ENCODE results near the gene SEC14L2.

DNA sequence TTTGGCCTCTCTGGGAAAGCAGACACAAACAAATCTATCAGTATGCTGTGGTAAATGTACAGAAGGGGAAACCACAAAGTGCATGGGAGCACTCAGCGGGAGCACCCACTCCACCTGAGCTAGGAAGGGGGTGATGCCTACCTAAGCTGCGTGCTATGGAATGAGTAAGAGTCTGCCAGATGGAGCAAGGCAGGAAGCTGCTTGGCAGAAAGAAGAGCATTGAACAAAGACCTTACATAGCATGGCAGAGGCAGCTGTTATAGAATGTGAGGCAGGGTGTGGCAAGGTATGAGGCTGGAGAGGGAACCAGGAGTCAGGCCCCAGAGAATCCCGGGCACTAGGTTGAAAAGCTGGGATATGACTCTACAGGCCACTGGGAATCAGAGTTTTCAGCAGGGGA lies 15.0 kb downstream of the SEC14L2 start:
- TF ChIP-seq, protein P1, sequence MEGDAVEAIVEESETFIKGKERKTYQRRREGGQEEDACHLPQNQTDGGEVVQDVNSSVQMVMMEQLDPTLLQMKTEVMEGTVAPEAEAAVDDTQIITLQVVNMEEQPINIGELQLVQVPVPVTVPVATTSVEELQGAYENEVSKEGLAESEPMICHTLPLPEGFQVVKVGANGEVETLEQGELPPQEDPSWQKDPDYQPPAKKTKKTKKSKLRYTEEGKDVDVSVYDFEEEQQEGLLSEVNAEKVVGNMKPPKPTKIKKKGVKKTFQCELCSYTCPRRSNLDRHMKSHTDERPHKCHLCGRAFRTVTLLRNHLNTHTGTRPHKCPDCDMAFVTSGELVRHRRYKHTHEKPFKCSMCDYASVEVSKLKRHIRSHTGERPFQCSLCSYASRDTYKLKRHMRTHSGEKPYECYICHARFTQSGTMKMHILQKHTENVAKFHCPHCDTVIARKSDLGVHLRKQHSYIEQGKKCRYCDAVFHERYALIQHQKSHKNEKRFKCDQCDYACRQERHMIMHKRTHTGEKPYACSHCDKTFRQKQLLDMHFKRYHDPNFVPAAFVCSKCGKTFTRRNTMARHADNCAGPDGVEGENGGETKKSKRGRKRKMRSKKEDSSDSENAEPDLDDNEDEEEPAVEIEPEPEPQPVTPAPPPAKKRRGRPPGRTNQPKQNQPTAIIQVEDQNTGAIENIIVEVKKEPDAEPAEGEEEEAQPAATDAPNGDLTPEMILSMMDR (IDR thresholded peaks at IDR 0.05; ENCODE audit: low read length): no peak
- TF ChIP-seq EZH2 (IDR thresholded peaks at IDR 0.05; ENCODE audit: borderline replicate concordance, low read length): no peak
